ENCODE data around the gene DOCK1.
"Not testable (repeated sequence)": the region's sequence is repeated elsewhere in the genome, so short reads cannot be mapped to it uniquely, and the experiment has no call there.

DOCK1 gene

GRCh38 chr10:126904818-126905701, at the start of gene DOCK1:
Gene DOCK1 (plus strand): TSS chr10:126905428. CDS start chr10:126905518, 90 bp downstream.
- peak in 39 of 42 donors; percentile 54 to 88 (median 73) for DNase-seq
- intact Hi-C loops (cut with DNase I) = loop anchor here (5.0 kb wide), 1 partner anchor 57 kb away; no protein-coding TSS in a partner anchor

GRCh38 chr10:126857178-126857806, 47.9 kb upstream of the DOCK1 start:
- DNase-seq = peak in 2 of 42 donors; percentile 21 to 25

GRCh38 chr10:126867567-126868365, 37.5 kb upstream of the DOCK1 start:
- peak in 3 of 42 donors; percentile 9 to 28 (median 25) for DNase-seq
- intact Hi-C loops (cut with DNase I) = no loop called here

More at GRCh38 chr10:126857178-126857806, 47.9 kb upstream of the DOCK1 start:
- intact Hi-C loops (cut with DNase I) = no loop called here

- intact Hi-C loops (cut with DNase I) = no loop called here
- DNase-seq = no peak
Measured at GRCh38 chr10:126868371-126868770, 36.9 kb upstream of the DOCK1 start.

GRCh38 chr10:126872135-126872534, 33.1 kb upstream of the DOCK1 start:
- DNase-seq = peak in 3 of 42 donors; percentile 13 to 25 (median 25)
- intact Hi-C loops (cut with DNase I) = no loop called here

GRCh38 chr10:126872768-126873167, 32.5 kb upstream of the DOCK1 start:
- peak in 3 of 42 donors; percentile 22 to 38 (median 37) for DNase-seq
- intact Hi-C loops (cut with DNase I) = no loop called here

GRCh38 chr10:126876456-126876855, 28.8 kb upstream of the DOCK1 start:
- intact Hi-C loops (cut with DNase I) = no loop called here
- peak in 2 of 42 donors; percentile 8 to 22 for DNase-seq

GRCh38 chr10:126877390-126877789, 27.8 kb upstream of the DOCK1 start:
- intact Hi-C loops (cut with DNase I) = no loop called here
- peak in 3 of 42 donors; percentile 8 to 22 (median 10) for DNase-seq

GRCh38 chr10:126878594-126878993, 26.6 kb upstream of the DOCK1 start:
- intact Hi-C loops (cut with DNase I) = no loop called here
- DNase-seq = peak in 1 of 42 donors; percentile 18

GRCh38 chr10:126880926-126881325, 24.3 kb upstream of the DOCK1 start:
- DNase-seq = no peak
- intact Hi-C loops (cut with DNase I) = no loop called here

GRCh38 chr10:126882055-126882454, 23.2 kb upstream of the DOCK1 start:
- intact Hi-C loops (cut with DNase I) = not testable (repeated sequence)
- peak in 2 of 42 donors; percentile 13 to 23 for DNase-seq

- intact Hi-C loops (cut with DNase I) = not testable (repeated sequence)
- peak in 1 of 42 donors; percentile 6 for DNase-seq
Measured at GRCh38 chr10:126888436-126888835, 16.8 kb upstream of the DOCK1 start.

GRCh38 chr10:126889421-126889820, 15.8 kb upstream of the DOCK1 start:
- intact Hi-C loops (cut with DNase I) = no loop called here

GRCh38 chr10:126890797-126891196, 14.4 kb upstream of the DOCK1 start:
- intact Hi-C loops (cut with DNase I) = not testable (repeated sequence)
- peak in 1 of 42 donors; percentile 4 for DNase-seq

More at GRCh38 chr10:126889421-126889820, 15.8 kb upstream of the DOCK1 start:
- peak in 2 of 42 donors; percentile 25 to 45 for DNase-seq

GRCh38 chr10:126892226-126893175, 12.7 kb upstream of the DOCK1 start:
- peak in 1 of 42 donors; percentile 37 for DNase-seq
- intact Hi-C loops (cut with DNase I) = no loop called here

- DNase-seq = peak in 1 of 42 donors; percentile 16
- intact Hi-C loops (cut with DNase I) = no loop called here
Measured at GRCh38 chr10:126893206-126893605, 12.0 kb upstream of the DOCK1 start.

- intact Hi-C loops (cut with DNase I) = no loop called here
- DNase-seq = peak in 1 of 42 donors; percentile 36
Measured at GRCh38 chr10:126893841-126894240, 11.4 kb upstream of the DOCK1 start.

- intact Hi-C loops (cut with DNase I) = no loop called here
- peak in 1 of 42 donors; percentile 21 for DNase-seq
Measured at GRCh38 chr10:126895214-126895781, 9.9 kb upstream of the DOCK1 start.

Measured in head of caudate nucleus (tissue), 42 donors.